ENCODE data around the gene PPT1.

The PPT1 gene

DNA sequence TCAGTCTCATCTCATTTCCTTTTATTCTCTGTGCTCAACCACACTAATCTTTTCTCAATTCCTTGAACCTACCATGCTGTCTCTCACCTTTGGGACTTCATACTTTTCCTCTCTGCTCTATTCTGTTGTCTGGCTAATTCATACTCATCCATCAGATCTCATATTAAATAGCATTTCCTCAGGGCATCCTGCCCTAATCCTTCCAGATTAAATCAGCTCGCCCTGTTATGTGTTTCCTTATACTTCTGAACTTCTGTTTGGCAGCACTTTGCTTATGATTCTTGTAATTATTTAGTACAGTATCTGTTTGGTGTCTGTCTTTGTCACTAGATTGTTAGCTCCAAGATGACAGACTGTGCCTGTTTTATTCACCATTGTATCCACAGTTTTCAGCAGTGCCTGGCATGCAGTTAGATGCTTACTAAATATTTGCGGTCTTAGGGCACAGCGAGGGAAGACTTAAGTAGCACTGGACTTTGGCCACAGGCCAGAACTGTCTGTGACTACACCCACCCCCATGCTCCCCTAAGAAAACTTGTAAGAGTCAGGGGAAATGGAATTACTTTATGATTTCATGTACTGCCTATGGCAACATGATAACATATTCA lies 66.4 kb downstream of the PPT1 start:
- Mint-ChIP-seq H3K27me3 (no peaks in the 10 kb centered on the region), H3K27ac (no peak overlapping the region), H3K9me3 (no peaks in the 10 kb centered on the region), H3K4me3 (no peak overlapping the region), H3K4me1 (peaks cover 26% of the 10 kb centered on the region)
- no peak for ATAC-seq
- DNase-seq: no peak

DNA sequence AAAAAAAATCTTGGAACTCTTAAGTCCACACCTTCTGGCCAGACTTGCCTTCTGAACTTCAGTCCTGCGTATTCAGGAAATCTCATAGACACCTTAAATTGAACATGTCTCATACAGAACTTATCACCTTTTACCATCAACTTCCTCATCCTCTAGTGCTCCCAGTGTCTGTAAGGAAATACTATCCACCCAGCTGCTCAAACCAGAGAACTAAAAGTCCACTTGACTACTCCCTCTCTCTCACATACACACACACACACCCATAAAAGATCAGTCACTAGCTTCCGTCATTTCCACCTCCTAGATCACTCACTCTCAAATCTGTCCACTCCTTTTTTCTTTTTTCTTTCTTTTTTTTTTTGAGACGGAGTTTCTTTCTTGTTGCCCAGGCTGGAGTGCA lies 67.4 kb downstream of the PPT1 start:
- H3K27me3 Mint-ChIP-seq: no peaks in the 10 kb centered on the region
- no peak for DNase-seq
- H3K27ac Mint-ChIP-seq: no peak overlapping the region
- H3K9me3 Mint-ChIP-seq: no peaks in the 10 kb centered on the region
- H3K4me3 Mint-ChIP-seq: no peak overlapping the region
- no peak for ATAC-seq
- H3K4me1 Mint-ChIP-seq: peaks cover 20% of the 10 kb centered on the region

DNA sequence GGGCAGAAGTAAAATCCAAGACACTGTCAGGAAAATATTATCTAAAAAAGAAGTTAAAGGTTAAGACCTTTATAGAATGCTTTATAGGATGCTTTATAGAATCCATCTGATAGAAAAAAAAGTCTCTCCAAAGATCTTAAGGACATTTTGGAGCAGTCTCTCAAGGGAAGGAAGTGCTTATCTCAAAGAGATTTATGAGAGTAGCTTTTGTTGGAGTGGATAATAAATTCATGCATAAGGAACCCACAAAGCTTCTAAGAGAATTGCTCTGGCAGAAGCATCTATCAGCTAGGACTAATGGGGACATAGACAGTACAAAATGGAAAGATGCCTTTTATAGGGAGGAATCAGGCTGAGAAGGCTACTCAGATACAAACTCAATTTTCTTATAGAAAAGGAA lies 69.4 kb downstream of the PPT1 start:
- no peak overlapping the region for H3K4me3 Mint-ChIP-seq
- no peaks in the 10 kb centered on the region for H3K27me3 Mint-ChIP-seq
- DNase-seq: no peak
- ATAC-seq: no peak
- H3K9me3 Mint-ChIP-seq: peaks cover 0 to 6% of the 10 kb centered on the region in 2 donors
- H3K27ac Mint-ChIP-seq: peak overlapping the region in 1 of 2 donors; percentile 28
- H3K4me1 Mint-ChIP-seq: peaks cover 12% of the 10 kb centered on the region

DNA sequence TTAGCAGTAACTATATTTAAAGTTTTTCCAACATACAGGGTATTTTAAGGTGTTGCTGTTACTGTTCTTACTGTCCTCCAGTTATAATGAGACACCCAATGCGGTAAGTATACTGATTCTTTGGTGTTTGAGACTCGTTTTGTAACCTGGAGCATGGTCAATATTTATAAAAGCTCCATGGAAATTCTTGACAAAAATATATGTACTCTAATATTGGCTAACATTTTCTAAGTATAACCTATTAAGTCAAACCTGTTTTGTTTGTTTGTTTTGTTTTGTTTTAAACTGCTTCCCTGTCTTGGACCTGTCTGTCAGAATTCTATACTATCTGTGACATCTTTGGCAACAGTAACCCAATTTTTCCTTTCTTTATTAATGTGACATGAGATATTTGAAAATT lies 72.4 kb downstream of the PPT1 start:
- ATAC-seq (no peak), DNase-seq (no peak)
- Mint-ChIP-seq H3K27me3 (no peaks in the 10 kb centered on the region), H3K27ac (no peak overlapping the region), H3K4me3 (no peak overlapping the region), H3K9me3 (peaks cover 0 to 6% of the 10 kb centered on the region in 2 donors), H3K4me1 (peaks cover 3% of the 10 kb centered on the region)

DNA sequence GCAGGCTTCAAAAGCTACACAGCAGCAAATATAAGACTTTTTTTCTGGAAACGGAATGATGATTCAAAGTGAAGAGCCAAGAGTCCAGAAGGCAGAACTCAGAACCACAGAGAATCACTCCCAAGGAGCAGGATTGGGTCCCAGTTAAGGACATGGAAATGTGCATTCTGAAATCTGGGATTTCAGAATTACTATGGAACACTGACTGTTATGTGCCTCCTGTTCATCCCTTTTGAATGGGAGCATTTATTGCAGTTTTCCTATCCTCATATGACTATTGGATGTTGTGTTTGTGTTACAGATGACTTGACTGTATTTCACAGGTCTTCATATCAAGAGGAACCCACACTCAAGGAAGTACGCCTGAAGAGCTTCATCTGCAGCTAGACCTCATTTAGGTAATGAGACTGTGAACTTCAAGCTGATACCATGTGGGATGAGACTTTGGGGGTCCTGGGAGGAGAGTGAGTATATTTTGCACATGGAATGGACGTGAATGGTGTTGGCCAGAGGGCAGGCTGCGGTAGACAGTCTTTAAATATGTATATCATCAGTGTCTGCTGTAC lies 73.6 kb downstream of the PPT1 start:
- DNase-seq: no peak
- Mint-ChIP-seq H3K4me1 (no peaks in the 10 kb centered on the region), H3K9me3 (peaks cover 0 to 6% of the 10 kb centered on the region in 2 donors), H3K27ac (no peak overlapping the region), H3K27me3 (no peaks in the 10 kb centered on the region), H3K4me3 (no peak overlapping the region)
- no peak for ATAC-seq

Data from stimulated activated naive CD8-positive, alpha-beta T cell treated with anti-CD3 and anti-CD28 coated beads, Interleukin-15, amount 100 ng/mL, for 72 hours (primary cell).